Stimulated activated CD4-positive, alpha-beta T cell treated with anti-CD3 and anti-CD28 coated beads, Interleukin-15, amount 100 ng/mL, for 48 hours (primary cell): Measurements from ENCODE around the gene NISCH.

Experiments
- DNase-seq, 2 donors: peaks; one replicate each; pipeline ENCODE4 v3.0.0-alpha.2; 2020; ENCODE audit warnings: low read depth in 2 of 2

Gene NISCH

DNA sequence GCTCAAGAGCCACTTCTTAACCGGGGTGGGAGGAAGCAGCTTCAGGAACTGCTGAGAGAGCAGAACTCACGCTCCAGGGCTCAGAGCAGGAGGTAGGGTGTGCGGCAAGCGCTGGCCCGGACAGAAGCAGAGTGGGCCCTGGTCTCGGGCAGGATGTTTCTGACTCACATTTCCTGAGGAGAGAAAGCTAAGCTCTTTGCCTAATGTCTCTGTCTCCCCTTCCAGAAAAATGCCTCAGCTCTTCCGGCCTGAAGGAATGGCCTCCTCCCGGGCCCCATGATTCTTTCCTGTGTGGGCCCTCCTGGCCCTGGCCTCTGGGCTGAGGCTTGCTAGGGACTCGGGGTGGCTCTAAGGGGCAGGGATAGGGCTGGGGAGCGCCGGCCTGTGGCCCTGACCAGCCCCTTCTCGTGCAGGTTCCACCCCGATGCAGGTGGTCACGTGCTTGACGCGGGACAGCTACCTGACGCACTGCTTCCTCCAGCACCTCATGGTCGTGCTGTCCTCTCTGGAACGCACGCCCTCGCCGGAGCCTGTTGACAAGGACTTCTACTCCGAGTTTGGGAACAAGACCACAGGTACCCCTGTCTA, 35.6 kb downstream of the NISCH start:
- no peak for DNase-seq

DNA sequence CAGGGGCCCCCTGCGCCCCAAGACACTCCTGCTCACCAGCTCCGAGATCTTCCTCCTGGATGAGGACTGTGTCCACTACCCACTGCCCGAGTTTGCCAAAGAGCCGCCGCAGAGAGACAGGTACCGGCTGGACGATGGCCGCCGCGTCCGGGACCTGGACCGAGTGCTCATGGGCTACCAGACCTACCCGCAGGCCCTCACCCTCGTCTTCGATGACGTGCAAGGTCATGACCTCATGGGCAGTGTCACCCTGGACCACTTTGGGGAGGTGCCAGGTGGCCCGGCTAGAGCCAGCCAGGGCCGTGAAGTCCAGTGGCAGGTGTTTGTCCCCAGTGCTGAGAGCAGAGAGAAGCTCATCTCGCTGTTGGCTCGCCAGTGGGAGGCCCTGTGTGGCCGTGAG, 36.7 kb downstream of the NISCH start:
- DNase-seq: no peak

DNA sequence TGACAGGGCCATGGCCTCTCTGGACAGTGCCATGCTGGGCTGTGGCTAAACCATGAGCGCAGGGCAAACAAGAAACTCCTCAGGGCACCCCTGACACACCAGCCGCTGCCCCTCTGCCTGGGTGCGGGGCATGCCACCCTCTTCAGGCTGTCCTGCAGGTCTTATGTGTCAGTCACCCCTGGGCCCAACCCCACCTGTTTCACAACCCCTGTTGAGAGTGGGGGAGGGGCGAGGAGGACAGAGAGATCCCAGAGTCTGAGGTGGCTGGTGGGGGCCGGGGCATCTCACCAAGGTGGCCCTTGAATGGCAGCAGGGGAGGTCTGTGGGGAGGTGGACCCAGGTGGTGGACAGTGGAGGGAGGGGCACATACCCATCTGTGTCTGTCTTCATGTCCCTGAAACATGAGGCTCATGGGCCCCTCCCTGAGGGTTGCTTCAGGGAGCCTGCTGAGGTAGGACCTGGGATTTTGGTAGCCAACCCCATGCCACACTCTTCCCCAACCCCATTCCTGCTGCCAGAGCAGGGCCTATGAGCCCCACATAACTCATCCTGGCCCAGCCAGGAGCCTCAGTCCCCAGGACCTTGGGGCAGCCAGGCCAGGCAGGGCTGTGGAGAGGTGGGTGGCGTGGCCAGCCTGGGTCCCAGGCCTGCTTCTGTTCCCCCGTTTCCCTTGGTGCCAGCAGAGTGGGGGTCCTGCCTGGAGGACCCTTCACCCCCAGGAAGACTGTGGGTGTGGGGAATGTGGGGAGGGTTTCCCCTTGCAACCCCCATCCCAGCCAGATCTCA, 38.0 kb downstream of the NISCH start:
- no peak for DNase-seq

- no peak for DNase-seq
These were observed 39.0 kb downstream of the NISCH start for GRCh38 chr3:52494445-52494844.

GRCh38 chr3:52494886-52495495, 39.6 kb downstream of the NISCH start, which contains the start of gene STAB1:
TSS of gene STAB1 (plus strand) at chr3:52495338. CDS start at chr3:52495414, 76 bp downstream.
- no peak for DNase-seq

DNA sequence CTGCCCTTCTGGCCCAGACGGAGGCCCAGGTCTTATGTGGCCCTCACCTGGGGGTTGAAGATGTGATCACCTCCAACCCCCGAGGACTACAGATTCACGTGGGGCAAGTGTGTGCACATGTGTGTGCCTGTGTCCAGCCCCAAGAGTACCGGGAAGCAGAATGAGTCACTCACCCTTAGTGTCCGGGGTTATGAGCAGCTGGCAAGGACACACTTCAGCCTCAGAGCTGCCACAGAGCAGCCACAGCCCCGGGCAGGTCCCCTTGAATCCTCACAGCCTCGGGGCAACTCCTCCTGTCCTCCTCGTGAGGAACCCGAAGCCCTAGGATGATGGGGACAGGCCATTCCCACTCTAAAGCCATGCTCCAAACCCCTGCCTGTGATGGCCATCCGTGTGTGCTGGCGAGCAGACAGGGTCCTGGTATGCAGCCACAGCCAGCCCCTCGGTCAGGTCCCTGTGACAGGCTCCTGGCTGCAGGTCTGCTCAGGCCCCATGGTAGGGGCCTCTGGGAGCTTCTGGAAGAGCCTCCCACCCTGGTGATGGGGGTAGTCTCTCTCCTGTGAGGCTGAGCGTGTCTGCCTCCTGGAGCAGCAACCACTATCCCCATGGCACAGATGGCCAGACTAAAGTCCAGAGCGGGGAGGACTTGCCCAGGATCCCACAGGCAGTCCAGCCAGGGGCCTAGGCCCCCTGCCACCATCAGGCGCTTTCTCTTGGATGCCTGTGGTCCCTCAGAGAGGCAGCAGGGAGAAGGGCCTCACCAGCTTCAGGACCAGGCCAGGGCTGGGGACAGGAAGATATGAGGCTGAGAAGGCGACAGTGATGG, 40.6 kb downstream of the NISCH start:
- no peak for DNase-seq

GRCh38 chr3:52498137-52499054, 43.0 kb downstream of the NISCH start:
- DNase-seq: no peak

DNA sequence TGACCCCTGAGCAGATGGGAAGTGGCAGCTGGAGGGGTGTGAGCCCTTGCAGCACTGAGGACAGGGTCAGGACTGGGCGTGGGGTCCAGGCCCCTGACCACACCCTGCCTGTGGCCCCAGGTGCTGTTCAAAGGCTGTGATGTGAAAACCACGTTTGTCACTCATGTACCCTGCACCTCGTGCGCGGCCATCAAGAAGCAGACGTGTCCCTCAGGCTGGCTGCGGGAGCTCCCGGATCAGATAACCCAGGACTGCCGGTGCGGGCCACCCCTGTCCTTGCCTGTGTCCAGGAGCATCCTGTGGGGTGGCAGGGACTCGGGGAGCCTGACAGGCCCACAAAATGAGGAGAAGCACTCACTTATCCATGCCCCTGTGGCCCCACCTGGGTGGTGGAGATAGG, 45.6 kb downstream of the NISCH start:
- no peak for DNase-seq

GRCh38 chr3:52502001-52502400, 46.6 kb downstream of the NISCH start:
- no peak for DNase-seq

GRCh38 chr3:52502808-52503350, 47.5 kb downstream of the NISCH start:
- DNase-seq: no peak

DNA sequence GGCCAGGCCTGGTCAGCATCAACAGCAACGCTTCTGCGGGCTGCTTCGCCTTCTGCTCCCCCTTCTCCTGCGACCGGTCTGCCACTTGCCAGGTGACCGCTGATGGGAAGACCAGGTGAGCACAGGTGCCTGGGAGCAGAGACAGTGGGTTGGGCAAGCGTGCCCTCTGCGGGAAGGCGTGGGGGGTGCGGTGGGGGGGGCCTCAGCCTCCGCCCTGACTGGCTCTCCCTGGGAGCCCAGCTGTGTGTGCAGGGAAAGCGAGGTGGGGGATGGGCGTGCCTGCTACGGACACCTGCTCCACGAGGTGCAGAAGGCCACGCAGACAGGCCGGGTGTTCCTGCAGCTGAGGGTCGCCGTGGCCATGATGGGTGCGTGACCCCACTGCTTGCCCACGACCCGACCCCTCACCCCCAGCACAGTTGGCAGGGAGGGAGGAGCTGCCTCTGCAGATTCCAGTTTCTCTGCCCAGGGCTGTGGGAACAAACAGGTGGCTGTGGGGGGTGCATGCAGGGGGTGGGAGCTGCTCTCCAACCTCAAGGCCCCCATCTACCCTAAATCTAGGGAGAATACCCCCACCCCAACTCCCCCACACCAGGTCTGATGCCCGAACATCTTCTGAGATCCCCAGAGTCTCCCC, 48.5 kb downstream of the NISCH start:
- DNase-seq: no peak

GRCh38 chr3:52504977-52505376, 49.6 kb downstream of the NISCH start:
- no peak for DNase-seq

DNA sequence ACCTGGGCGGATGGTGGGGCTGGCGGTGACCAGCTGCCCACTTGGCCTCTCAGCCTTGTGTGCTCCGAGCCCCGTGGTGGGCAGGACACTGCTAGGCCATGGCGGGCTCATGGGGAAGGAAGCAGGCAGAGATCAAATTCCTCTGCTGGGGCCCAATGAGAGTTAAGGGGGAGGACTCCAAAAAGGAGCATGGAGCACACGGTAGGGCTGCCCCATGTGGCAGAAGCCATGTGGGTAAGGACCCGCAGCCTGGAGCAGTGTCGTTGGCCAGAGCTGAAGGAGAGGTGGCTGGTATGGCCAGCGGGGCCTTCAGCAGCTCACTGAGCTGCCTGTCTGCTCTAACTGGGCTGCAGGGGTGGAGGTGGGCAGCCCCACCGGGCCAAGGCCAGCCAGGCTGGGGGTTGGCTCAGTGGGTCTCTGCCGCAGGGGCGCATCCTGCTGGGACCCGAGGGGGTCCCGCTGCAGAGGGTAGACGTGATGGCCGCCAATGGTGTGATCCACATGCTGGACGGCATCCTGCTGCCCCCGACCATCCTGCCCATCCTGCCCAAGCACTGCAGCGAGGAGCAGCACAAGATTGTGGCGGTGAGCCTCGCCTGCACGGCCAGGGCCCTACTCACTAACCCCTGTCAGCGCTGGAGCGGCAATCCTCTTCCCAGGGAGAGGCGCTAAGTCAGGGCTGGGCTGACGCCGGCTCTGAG, 51.0 kb downstream of the NISCH start:
- DNase-seq: no peak

DNA sequence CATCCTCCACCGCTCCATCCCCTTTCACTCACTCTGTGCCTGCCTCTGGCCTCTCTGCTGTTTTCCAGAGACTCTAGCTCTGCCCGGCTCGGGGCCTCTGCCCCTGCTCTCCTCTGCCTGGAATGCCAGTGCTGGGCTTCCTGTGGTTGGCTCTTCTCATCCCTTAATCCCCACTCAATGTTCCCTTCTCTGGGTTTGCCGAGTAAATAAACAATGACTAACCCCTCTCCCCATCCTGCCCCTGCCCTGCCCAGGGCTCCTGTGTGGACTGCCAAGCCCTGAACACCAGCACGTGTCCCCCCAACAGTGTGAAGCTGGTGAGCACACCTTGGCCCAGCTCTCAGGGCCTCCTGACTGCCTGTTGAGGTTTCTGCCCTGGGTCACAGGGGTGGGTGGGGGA, 52.0 kb downstream of the NISCH start:
- DNase-seq: no peak

GRCh38 chr3:52509753-52510328, 54.4 kb downstream of the NISCH start:
- no peak for DNase-seq

- no peak for DNase-seq
These were observed 56.1 kb downstream of the NISCH start for GRCh38 chr3:52511509-52511908.

DNA sequence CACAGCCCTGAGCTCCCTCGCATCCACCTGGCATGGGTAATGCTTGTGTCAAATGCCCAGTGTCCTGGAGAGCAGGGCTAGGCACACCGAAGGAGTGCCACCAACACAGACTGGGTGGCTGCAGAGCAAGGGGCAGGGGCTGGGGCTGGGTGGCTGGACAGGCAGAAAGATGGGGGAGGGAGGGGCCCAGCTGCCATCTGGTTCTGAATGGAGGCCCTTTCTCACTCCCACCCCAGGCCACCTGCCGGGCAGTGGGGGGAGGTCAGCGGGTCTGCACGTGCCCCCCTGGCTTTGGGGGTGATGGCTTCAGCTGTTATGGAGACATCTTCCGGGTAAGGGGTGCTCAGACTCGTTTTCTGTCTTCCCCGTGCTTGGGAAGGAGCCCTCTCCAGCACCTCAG, 56.7 kb downstream of the NISCH start:
- DNase-seq: no peak

- no peak for DNase-seq
These were observed 57.3 kb downstream of the NISCH start for GRCh38 chr3:52512727-52513126.

DNA sequence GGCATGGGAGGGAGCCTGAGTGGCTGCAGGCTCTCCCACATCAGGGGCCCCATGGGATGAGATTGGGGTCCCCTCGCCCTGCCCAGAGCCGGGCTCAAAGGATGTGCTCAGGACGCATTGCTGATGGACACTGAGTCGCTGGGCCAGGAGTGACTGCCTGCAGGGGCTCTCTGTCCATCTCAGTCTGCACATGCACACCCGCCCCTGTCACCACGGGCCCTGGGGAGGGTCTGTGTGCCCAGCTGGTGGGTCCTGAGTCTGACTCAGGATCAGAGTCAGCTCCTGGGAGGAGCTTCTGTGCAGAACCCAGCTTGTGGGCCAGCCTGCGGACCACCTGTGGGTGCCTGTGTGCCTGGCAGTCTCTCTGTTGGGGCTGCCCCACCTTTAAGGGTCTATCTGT, 57.9 kb downstream of the NISCH start:
- no peak for DNase-seq
